Mucosa of descending colon (tissue), 3 donors: ENCODE results near the gene NMNAT3. TPM values are rescaled to one million over a fixed set of nuclear protein-coding genes. Genes with fewer than 3 reads are reported as not detected.

Source experiments
- ATAC-seq: fragments of 200-7000 bp; cut with Tn5 transposase; one replicate; pipeline ENCODE4 v1.9.1; 2020; ENCODE audit warnings: mild to moderate bottlenecking, moderate library complexity
- DNase-seq, 3 donors: peaks; one replicate each; pipeline ENCODE4 v3.0.0-alpha.2; 2020
- H3K36me3 ChIP-seq: fragments of 200-600 bp; one replicate; pipeline ENCODE4 v1.8.0; 2021; ENCODE audit warnings: low read depth, mild to moderate bottlenecking
- H3K4me1 ChIP-seq: fragments of 200-600 bp; one replicate; pipeline ENCODE4 v1.8.0; 2021; ENCODE audit warnings: low read depth, mild to moderate bottlenecking
- H3K4me3 ChIP-seq: fragments of 200-600 bp; one replicate; pipeline ENCODE4 v1.8.0; 2021; ENCODE audit warnings: mild to moderate bottlenecking
- H3K9me3 ChIP-seq: fragments of 200-600 bp; one replicate; pipeline ENCODE4 v1.8.0; 2021; ENCODE audit warnings: mild to moderate bottlenecking
- CTCF ChIP-seq: fragments of 200-600 bp; IDR thresholded peaks from one replicate; pipeline ENCODE4 v1.8.0; 2022; ENCODE audit warnings: antibody characterized with exemption, mild to moderate bottlenecking
- intact Hi-C, 2 donors: fragments of 100-400 bp; cut with DNase I in 1 of 2; cut with micrococcal nuclease in 1 of 2; formaldehyde crosslinking; loops; one replicate each; pipeline versions ENCODE4 v1.11.0 to v1.11.1; 2022; cut with DNase I, micrococcal nuclease
- long read RNA-seq, 2 donors: library from polyadenylated mRNA; unstranded; transcript quantifications; one replicate each; pipeline ENCODE4 v2.0.0, GENCODE V29; 2019 to 2021
- total RNA-seq, 3 donors: library from RNA; stranded (reverse); fragmentation: NEBNext Ultra II Directional in 2 of 3; extraction: Animal tissue kit (Norgen Biotek cat#: 25700) in 2 of 3; gene quantifications; one replicate each; pipeline versions ENCODE4 v1.2.1 to v1.2.4, GENCODE V29; 2021 to 2023
- donor health status: DM: no; HTN: no; CAD: no; lungs with moderate emphysema.
- donor health status: DM: no; HTN: no; CAD: no.
- donor health status: DM: no; HTN: yes; CAD: no.

NMNAT3 gene
- total RNA-seq: 10 to 100 TPM in 2 of 3 donors, 1 to 10 TPM in 1; 7.9 to 11.9 (median 10.7) TPM
- long read RNA-seq, donor 1, partial matches to known transcripts: 4 of 15 reads
- long read RNA-seq, donor 1, other reads (novel, unspliced or antisense): 5 of 15 reads
- long read RNA-seq, donor 2, partial matches to known transcripts: 0 of 3 reads
- long read RNA-seq, donor 2, other reads (novel, unspliced or antisense): 2 of 3 reads

- no peaks in the 10 kb centered on the region for H3K36me3 ChIP-seq
- peaks cover 6% of the 10 kb centered on the region for H3K4me1 ChIP-seq
- H3K4me3 ChIP-seq: peak within 1 kb of the TSS; percentile 58
- ATAC-seq: peak; percentile 99
- H3K9me3 ChIP-seq: no peaks in the 10 kb centered on the region
- intact Hi-C loops: no loop called here
- peak; percentile 89 to 93 (median 93) for DNase-seq
- no peak for TF ChIP-seq CTCF
Measured at GRCh38 chr3:139677388-139678155, at the start of gene NMNAT3. NMNAT3 (minus strand) TSS chr3:139677972; CDS start chr3:139627724, 50,248 bp downstream.

GRCh38 chr3:139721370-139721769, 43.6 kb upstream of the NMNAT3 start:
- no peaks in the 10 kb centered on the region for H3K9me3 ChIP-seq
- intact Hi-C loops: no loop called here

GRCh38 chr3:139718415-139718814, 40.6 kb upstream of the NMNAT3 start:
- H3K9me3 ChIP-seq: no peaks in the 10 kb centered on the region
- no peak for TF ChIP-seq CTCF
- H3K4me3 ChIP-seq: no peak overlapping the region
- intact Hi-C loops: no loop called here
- DNase-seq: peak in 1 of 3 donors; percentile 35
- ATAC-seq: peak; percentile 41
- H3K4me1 ChIP-seq: no peaks in the 10 kb centered on the region
- no peaks in the 10 kb centered on the region for H3K36me3 ChIP-seq

More at GRCh38 chr3:139721370-139721769, 43.6 kb upstream of the NMNAT3 start:
- Histone ChIP-seq H3K4me3 (no peak overlapping the region), H3K36me3 (no peaks in the 10 kb centered on the region), H3K4me1 (no peaks in the 10 kb centered on the region)
- TF ChIP-seq CTCF: no peak
- ATAC-seq: no peak
- DNase-seq: no peak

GRCh38 chr3:139716908-139717485, 39.2 kb upstream of the NMNAT3 start:
- no peaks in the 10 kb centered on the region for H3K9me3 ChIP-seq
- no peak for TF ChIP-seq CTCF
- ATAC-seq: no peak
- intact Hi-C loops: no loop called here
- no peak for DNase-seq
- H3K36me3 ChIP-seq: no peaks in the 10 kb centered on the region
- H3K4me3 ChIP-seq: no peak overlapping the region
- H3K4me1 ChIP-seq: no peaks in the 10 kb centered on the region

GRCh38 chr3:139715743-139716360, 38.1 kb upstream of the NMNAT3 start:
- no peak for TF ChIP-seq CTCF
- no peak overlapping the region for H3K4me3 ChIP-seq
- DNase-seq (no peak), ATAC-seq (no peak)
- intact Hi-C loops: no loop called here
- no peaks in the 10 kb centered on the region for H3K36me3 ChIP-seq
- no peaks in the 10 kb centered on the region for H3K4me1 ChIP-seq
- H3K9me3 ChIP-seq: no peaks in the 10 kb centered on the region
